Mammary epithelial cell (primary cell): ENCODE data around the gene TUBGCP6.
"Not testable (repeated sequence)": the region's sequence is repeated elsewhere in the genome, so short reads cannot be mapped to it uniquely, and the experiment has no call there.

Source experiments
- CTCF ChIP-seq, 2 donors: IDR thresholded peaks in 1 of 2; conservative IDR thresholded peaks in 1 of 2; 2 replicates each; pipeline ENCODE4 v1.5.1; 2011 to 2012; ENCODE audit warnings: inconsistent platforms in 2 of 2, low read length in 2 of 2, mild to moderate bottlenecking in 2 of 2, control low read depth in 1 of 2, low read depth in 1 of 2; ENCODE audit not compliant: insufficient read depth in 1 of 2; ENCODE audit errors: extremely low read depth in 1 of 2
- EZH2 ChIP-seq: IDR thresholded peaks from 2 replicates; pipeline ENCODE4 v1.6.1; 2012; ENCODE audit warnings: low read length, inconsistent platforms, borderline replicate concordance

- TF ChIP-seq CTCF (conservative IDR thresholded peaks at IDR 0.05 in 1 of 2, IDR thresholded peaks at IDR 0.05 in 1 of 2; ENCODE audit: extremely low read depth in 1 of 2, insufficient read depth in 1 of 2, low read depth in 1 of 2, low read length in 2 of 2); EZH2: not testable (repeated sequence)
Observed at GRCh38 chr22:50204998-50205397, 39.8 kb downstream of the TUBGCP6 start.
